GM19438 (cell line): ENCODE measurements around the gene COMMD8.

Experiments
- ATAC-seq: cut with Tn5 transposase; IDR thresholded peaks from one replicate; pipeline ENCODE4 v1.9.1; 2021; ENCODE audit warnings: low read depth; ENCODE audit not compliant: unreplicated experiment

Gene COMMD8

DNA sequence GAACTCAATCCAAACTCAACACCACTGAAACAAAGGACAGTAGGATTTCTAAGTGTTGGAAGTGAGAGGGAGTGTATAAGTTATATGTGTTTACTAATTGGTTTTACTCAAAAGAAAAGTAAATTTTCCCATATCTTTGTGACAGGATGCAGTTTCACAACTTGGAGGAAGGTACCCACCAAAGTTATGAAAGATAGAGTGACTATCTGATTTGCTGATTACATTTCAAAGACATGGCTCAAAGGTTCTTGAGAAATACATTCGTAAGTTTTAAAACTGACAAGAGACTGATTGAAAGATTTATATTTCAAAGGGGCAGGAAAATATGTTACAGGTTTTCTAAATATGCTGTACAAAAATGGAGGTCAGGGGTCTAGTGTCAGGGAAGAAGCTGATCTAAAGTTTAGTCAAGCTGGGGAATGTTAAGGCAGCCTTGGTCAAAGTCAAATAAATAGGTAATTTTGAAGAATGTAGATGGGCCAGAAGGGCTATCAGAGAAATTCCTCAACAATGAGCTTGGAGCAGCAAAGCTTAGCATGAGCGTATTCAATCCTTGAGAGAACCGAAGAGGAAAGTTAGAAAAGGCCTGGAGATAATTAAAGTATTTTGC lies 9.7 kb upstream of the COMMD8 start:
- ATAC-seq, result no peak

DNA sequence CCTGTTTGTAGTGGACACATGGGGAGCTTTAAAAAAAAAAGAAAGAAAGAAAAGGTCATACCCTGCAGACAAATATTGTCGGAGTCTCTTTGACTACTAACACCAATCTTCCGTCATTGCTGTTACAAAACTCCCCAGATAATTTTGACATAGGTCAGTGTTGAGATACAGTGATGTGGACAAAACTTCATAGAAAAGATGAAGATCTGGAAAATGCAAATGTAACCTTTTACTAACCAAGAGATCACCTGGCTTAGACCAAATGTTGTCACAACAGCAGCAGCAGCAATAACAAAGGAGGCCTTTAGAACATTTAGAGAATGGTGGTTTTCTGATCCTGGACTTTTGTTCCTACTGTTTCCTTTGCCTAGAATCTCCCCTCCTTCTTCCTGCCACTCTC lies 8.1 kb upstream of the COMMD8 start:
- ATAC-seq, result no peak

DNA sequence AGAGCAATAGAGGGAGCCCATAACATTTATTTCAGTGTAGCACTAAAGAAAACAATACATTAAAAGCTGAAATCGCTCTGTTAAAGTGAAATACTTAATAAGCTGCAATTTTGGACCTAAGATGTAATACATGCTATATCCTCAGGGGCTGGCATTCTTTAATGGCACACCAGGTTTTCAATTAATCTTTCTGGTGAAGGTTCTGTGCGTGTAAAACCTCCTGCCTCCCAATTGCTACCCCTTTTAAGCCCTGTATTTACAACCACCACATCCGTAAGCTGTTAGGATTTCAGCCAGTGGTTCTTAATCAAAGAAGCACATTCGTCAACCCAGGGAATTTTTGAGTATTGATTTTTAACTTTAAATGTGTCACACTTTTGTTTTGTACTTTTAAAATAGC lies 7.6 kb upstream of the COMMD8 start:
- ATAC-seq, result no peak

DNA sequence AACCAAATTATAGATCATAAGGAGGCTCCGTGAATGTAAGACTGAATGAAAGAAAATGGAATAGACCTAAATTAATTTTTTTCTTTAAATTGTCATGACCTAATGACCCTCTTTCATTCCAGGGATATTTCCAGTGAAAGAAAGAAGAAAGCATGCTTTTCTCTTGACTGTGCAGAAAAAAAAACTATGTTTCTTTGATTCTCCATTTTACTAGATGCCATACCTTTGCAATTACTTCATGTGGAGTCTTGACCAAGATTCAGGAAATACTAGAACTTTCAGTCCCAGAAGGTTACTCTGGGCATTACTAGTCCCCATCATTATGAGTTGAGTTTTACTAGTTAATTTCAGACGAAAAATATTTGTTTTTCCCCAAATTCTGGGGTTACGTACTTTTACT lies 6.4 kb upstream of the COMMD8 start:
- ATAC-seq, result no peak

DNA sequence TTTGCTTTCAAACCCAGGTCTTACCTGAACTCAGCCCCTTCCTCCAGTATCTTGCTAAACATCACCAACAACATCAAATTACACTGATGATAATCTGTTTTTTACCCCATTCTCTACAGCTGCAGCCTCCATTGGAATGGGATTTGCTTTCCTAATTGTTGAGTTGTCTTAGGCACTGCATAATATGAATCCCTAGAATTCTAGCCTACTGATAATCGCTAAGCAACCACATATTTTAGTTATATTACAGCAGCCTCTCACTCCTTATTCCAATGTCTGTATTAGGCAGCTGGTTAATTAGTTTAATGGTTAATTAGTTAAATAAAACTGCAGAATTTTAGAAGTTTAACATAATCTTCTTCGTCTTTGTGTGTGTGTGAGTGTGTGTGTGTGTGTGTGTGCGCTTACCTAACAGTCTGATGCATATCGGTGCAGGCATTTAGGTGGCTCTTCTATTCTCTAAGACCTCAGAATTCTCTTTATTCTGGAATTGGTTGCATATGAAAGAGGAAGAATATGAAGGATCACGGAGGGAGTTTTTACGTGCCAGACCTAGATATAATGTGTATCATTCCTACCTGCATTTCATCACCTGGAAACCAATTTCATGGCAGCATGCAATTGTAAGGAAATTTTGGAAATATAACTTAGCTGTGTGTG lies 5.3 kb upstream of the COMMD8 start:
- no peak for ATAC-seq

DNA sequence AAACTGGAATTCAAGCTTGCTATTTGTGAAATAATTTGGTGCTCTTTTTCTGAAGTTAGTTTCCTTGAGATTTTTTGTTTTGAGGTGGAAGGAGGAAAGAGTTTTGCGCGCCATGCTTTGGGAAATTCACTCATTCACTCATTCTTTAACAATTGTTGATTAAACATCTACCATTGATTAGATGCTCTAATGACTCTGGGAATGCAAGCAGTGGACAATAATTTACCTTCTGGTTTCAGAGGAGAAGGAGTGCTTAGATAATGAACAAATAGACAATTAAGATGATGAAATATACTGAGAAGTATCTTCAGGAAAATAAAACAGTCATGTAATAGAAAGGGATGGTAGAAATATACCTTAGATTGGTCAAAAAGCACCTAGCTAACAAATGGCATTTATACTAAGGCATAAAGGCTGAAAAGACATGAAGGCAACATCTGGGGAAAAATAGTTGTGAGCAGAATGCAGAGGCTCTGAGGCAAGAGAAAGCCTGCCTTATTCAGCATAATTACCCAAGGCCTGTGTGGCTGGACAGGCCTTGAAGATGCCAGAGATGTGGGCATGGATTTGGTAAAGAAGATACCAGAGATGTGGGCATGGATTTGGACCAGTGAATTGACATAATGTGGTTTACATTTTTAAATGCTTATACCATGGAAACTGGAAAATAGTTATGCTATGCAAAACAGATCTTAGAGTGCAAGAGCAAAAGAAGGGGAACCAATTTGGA lies 2.7 kb upstream of the COMMD8 start:
- no peak for ATAC-seq

DNA sequence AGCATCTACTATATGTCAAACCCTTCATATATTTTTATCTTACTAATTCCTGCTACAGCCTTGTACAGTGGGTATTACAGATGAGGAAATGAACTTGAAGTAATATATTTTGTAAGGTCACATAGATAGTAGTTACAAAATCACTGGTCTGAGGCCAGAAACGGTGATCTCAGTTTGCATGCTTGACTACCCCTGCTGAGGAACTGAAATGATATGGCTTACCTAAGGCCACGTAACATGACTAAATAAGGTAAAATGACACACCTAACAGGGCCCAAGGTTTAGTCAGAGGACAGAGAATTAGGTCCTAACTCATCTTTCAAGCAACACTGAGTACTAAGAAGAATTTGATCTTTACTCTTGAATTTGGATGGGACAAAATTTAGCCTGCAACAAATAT lies 1.5 kb upstream of the COMMD8 start:
- ATAC-seq, result peak; percentile 22

DNA sequence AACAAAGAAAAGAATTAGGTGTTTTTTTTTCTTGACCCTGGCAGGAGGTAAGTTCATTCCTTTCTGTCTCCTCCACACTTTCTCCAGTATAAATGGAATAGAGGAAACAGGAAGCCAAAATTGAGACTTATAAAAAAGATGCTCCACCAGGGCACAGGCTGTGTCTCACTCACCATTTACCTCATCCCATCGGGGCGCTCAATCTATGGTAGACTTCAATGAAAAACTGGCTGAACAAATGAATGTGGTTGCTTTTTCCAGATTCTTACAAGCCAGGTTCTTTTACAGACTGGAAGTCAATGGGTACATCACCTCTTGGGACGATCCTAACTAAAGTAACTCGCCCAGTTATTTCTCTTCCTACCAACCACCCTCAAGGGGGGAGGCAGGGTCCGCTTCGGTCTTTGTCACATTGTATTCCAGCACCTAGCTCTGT lies 685 bp downstream of the COMMD8 start:
- peak; percentile 24 for ATAC-seq

DNA sequence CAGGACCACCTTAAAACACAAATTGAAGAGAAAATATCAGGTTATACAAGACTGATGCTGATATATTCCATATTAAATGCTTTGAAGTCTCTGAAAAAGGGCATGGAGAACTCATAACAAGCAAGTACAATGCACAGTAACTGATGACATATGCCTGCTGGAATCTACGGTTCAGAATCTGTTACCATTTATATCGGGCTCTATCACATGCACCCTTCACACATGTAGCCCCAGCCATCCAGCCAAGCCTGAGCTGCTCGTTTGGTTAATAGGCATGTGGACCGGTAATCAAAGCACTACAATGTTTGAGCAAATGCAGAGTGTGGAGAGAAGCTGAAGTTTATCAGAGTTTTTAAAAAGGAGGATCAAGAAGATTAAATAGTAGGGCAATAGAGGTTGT lies 11.8 kb downstream of the COMMD8 start:
- ATAC-seq, result no peak

DNA sequence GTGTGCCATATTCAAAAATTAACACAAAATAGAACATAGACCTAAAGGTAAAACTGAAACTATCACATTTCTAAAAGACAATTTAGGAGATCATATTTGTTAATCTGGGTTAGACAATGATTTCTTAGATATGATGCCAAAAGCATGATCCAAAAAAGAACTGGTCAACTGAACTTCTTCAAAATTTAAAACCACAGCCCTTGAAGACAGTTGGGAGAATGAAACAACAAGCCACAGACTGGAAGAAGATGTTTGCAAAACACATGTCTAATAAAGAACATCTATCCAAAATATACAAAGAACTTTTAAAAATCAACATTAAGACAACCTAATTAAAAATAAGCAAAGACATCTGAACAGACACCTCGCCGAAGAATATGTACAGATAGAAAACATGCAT lies 19.5 kb downstream of the COMMD8 start:
- no peak for ATAC-seq

DNA sequence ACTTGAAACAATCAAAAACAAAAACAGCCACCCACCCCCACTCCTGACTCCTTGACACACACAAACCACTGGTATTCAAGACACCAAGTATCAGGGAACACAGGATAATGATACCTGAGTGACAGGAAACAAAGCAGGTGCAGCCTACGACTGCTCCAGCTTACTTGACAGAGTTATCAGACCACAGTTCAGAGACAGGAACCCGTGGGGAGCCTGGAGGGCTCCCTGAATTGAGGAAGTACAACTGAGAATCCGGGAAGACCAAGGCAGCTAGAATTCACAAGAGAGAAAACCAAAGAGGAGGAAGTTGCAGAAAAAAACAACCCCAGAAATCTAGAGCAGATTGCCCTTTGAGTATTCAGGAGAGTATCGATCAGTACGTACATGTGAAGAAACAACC lies 20.5 kb downstream of the COMMD8 start:
- ATAC-seq, result peak; percentile 78

DNA sequence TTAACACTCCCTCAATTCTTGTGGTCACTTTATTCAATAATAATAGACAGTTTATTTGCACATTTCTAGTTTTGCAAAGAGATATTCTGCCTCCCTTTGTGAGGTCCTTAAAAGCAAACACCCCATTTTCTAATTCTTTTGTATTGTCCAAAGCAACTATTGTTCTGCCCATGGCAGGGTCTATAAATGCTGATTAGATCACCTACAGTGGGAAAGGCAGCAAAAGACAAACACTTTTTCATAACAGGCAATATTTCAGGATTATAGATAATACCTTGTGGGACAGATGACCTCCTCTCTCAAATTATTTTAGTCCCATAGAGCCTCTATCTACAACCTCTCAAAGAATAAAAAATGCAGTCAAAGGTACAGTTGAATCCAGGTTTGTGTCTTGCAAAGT lies 28.6 kb downstream of the COMMD8 start:
- no peak for ATAC-seq

DNA sequence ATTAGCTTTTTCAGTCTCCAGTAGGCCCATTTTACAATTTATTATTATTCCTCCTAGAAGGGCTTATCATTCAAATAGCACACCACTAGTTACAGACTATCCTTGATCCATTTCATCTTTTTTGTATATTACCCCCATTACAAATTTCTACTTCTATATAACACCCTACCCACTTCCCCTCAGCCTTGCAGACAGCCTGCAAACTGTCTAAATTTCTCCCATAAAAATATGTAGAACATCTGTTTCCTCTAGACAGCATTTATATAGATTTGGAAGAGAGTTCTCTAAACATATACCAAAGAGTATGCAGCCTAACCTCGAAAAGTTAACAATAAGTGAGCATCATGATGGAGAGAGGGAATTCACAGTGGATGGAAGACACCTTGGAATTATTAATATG lies 30.8 kb downstream of the COMMD8 start:
- ATAC-seq, result no peak

DNA sequence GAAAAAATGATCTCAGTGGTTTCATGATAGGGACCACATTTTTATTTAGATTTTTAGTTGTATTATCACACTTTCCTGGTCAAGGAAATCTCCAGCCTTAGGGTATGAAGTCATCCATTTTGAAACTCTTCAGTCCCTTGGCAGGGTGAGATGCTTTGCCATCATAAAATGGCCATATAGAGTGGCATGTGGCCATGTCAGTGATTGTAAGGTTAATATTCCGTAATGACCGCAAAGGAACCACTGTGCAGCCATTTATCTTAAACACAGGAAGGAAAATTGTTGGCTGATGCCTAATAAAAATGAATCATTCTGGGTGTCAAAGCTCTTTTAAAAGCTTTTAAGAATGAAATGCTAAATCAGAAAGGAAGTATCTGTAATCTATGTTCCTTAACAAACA lies 35.6 kb downstream of the COMMD8 start:
- no peak for ATAC-seq

DNA sequence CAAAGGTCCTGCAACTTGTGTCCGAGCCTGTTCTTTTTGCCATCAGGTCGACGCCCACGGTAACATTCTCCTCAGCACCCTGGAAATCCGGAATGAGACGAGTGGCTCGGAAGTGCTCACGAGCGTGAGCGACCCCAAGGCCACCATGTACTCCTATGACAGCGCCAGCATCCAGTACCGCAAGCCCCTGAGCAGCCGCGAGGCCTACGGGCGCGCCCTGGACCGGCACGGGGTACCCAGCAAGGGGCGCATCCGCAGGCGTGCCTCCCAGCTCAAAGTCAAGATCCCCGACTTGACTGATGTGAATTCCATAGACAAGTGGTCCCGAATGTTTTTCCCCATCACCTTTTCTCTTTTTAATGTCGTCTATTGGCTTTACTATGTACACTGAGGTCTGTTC lies 37.9 kb downstream of the COMMD8 start:
- no peak for ATAC-seq

DNA sequence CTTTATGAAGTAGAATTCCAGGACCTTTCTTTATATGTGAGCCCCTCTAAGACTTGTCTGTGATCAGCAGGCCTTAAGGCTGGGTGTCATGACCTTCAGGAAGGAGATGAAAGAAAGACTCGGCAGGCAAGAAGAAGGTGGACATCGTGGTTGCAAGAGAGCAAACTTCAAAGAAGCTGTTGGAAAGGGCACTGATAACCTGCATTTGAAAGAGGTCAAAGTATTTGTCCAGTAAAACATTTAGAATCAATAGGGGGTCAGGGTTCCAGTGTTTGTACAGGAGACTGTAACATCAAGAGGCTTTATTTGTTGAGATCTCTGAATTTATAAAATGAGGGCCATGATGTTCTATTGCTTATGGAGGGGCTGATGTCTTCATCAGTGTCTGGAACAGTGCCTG lies 44.2 kb downstream of the COMMD8 start:
- no peak for ATAC-seq

DNA sequence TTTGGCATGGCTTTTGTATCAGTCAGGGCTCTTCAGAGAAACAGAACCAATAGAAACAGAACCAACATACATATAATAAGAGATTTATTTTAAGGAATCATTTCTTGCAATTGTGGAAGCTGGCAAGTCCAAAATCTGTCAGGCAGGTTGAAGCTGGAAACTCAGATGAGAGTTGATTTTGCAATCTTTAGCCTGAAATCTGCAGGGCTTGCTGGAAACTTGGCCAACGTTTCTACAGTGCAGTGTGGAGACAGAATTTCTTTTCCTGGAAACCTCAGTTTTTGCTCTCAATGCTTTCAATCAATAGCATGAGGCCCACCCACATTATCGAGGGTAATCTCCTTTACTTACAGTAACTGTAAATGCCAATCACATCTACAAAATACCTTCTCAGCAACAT lies 45.4 kb downstream of the COMMD8 start:
- no peak for ATAC-seq

DNA sequence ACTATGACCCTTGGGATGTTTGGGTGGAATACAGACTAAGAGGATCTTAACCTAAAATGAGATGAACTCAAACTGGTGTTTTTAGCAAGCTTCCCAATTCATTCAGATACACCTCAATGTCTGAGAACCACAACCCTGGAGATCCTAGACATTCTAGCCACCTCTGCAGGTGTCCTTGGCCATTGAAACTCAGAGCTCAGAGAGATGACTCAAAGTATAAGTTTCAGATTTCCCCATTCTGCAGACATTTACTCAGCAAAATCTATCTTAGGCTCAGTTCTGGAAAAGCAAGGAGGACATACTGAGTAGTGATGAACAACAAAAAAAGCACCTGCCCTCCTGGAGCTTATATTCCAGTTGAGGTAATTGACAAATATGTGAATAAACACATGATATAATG lies 47.8 kb downstream of the COMMD8 start:
- ATAC-seq, result peak; percentile 66

DNA sequence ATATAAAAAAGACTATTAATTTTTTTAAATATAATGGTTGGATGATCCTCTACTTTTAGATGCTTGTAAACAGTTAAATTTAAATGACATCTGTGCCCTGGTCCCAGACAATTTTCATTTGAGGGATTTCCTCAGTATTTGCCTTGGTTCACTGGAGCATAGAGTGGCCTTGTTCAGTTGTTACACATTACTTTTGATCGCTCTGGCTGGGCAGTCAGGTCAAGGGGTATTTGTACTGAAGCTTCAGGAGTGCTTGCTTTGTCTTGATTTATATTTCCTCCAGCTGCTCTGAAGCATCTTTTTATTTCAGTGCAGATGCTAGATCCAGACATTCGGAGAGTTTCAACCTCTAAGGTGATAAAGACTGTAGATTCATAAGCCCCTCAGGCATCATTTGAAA lies 50.0 kb downstream of the COMMD8 start:
- ATAC-seq, result no peak

DNA sequence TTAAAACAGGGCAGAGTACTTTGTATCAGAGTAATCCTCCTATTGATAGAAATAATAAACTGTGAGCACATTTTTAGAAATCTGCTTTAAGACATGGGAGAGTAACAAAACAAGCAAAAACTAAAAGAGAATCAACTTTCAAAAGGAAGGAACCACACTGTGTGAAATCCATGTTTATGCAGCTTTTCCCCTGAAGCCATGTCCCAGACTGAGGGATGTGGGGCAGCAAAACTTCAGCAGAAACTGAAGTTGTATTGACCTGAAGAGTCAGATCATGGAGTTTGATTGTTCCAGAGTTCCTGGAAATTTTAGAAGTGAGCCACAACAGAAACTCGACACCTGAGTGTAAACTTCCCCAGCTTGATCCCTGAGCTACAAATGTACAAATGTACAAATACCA lies 53.2 kb downstream of the COMMD8 start:
- ATAC-seq, result no peak

DNA sequence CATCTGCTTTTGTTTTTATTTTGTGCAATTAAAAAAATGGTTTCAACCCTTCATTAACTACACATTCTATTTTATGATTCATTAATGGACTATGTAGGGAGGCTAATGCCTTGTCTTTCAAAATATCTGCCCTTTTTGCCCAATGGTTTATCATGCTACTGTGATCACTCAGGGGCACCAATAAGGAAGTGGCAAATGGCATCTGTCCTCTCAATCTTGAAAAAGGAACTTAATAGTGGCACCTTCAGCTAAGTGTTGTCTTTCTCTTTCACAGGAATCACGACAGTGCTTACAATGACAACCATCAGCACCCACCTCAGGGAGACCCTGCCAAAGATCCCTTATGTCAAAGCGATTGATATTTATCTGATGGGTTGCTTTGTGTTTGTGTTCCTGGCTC lies 57.1 kb downstream of the COMMD8 start:
- no peak for ATAC-seq
